Body of pancreas (tissue), 4 donors: ENCODE results near the gene RAB26.
"Not testable (repeated sequence)": the region's sequence is repeated elsewhere in the genome, so short reads cannot be mapped to it uniquely, and the experiment has no call there.

Experiments
- CTCF ChIP-seq, 7 experiments: fragments of 450-650 bp in 4 of 7; fragments of 200-600 bp in 3 of 7; sonication (generic) in 3 of 7; IDR thresholded peaks; one replicate each; pipeline ENCODE4 v1.5.1; 2016 to 2019; ENCODE audit warnings: antibody characterized with exemption in 7 of 7
- POLR2A ChIP-seq, 3 donors: fragments of 450-650 bp; IDR thresholded peaks; one replicate each; pipeline ENCODE4 v1.6.1; 2016; ENCODE audit warnings: antibody characterized with exemption in 3 of 3, mild to moderate bottlenecking in 2 of 3

DNA sequence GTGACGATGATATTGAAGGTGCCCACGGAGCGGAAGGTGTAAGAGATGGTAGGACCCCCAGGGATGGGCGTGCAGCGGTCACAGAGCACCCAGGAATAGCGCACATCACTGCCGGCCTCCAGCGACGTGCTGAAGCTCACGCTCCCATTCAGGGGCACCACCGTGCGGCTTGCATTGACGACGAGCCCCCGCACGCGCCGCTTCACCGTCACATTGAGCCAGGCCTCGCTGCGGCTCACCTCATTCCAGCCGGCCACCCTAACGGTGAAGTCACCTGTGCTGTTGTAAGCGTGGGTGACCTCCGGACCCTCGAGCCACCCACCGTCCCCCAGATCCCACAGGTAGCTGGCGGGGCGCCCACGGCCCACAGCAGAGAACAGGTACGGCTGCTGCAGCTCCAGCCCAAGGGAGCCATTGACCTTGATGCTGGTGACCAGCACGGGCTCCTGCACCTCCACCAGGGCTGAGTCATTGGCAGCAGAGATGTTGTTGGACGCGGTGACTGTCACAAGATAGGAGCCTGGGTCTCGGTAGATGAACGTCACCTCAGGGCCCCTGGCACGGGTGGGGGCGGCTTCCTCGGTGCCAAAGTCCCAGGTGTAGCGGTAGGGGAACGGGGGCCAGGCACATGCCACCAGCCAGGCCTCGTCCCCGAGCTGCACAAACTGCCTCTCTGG is 38.0 kb upstream of the RAB26 start:
- not testable (repeated sequence) for TF ChIP-seq CTCF, POLR2A (IDR thresholded peaks at IDR 0.05)
